ENCODE results near the gene DENND5A. TPM values are rescaled to one million over a fixed set of nuclear protein-coding genes. Genes with fewer than 3 reads are reported as not detected.

DENND5A gene
- total and polyA plus RNA-seq, 10 of the 15 experiments (the other 5 are each of a cell fraction or from before 2014, with no cell fraction given) = 15.6 to 157 (median 85.1) TPM

DNA sequence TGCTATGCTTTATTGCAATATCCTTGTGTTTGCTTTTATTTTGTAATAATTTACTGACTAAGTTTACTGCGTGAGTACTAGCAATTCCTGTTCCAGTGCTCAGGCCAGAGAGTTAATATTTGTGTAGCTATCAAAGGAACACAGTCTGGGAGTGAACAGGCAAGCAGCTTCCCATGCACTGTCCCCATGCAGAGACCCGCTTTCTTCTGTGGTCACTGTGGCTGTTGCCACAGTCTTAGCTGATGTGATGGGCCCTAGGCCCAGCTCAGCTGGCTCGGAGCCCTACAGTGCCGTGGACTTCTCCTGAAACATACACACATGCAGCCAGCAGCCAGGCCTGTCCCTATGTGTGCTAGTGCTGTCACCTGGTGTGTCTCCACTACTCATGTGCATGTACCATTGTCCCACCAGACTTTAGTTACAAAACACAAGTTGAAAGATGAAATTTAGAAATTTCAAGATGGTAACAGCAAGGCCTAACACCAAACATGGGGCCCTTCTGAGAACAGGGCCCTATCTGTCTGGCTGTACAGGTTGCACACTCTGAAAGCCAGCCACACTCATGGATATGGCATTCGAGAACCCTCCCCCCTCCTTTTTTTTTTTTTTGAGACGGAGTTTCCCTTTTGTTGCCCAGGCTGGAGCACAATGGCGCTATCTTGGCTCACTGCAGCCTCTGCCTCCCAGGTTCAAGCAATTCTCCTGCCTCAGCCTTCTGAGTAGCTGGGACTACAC is 161.4 kb downstream of the DENND5A start:
- H3K4me1 ChIP-seq (ENCODE audit: control insufficient read depth, insufficient read depth, low read length) = no peaks in the 10 kb centered on the region
- ChIA-PET CTCF (interaction anchor here (0.5 to 1.0 kb wide), 3 partner anchors 14 to 345 kb away, joined by 3 to 5 read pairs (median 3); no protein-coding TSS in a partner anchor), SMC1A (ENCODE audit: uncharacterized antibody, unreplicated experiment) (no interaction called here), POLR2A (interaction anchor here (0.7 kb wide), 1 partner anchor 557 kb away, joined by 5 read pairs; no protein-coding TSS in a partner anchor), RAD21 (ENCODE audit: unreplicated experiment) (interaction anchor here (0.7 kb wide), 1 partner anchor 88 kb away, joined by 5 read pairs; no protein-coding TSS in a partner anchor)
- ATAC-seq (no peak), DNase-seq (ENCODE audit: low read depth, low spot score) (no peak), FAIRE-seq (no peak)
- H4K20me1 ChIP-seq (ENCODE audit: control insufficient read depth, insufficient read depth) = no peaks in the 10 kb centered on the region
- no peaks in the 10 kb centered on the region for H3K79me2 ChIP-seq (ENCODE audit: control insufficient read depth, insufficient read depth, low read length)
- H3K36me3 ChIP-seq (ENCODE audit: control insufficient read depth in 2 of 2, insufficient read depth in 2 of 2, low read length in 1 of 2) = no peaks in the 10 kb centered on the region
- H3K9me3 ChIP-seq (replicated peaks; ENCODE audit: control insufficient read depth, insufficient read depth, low read length) = no peaks in the 10 kb centered on the region
- in situ Hi-C loops (cut with MboI) (no loop called here), intact Hi-C loops (cut with micrococcal nuclease; ENCODE audit: unreplicated experiment) (no loop called here)
- TF ChIP-seq NR2C2 (IDR thresholded peaks at IDR 0.05; ENCODE audit: borderline replicate concordance, control insufficient read depth, insufficient read length, low read depth) = no peak
- TF ChIP-seq MXI1 (IDR thresholded peaks at IDR 0.05; ENCODE audit: low read depth, low read length) = no peak
- TF ChIP-seq RB1 (IDR thresholded peaks at IDR 0.05; ENCODE audit: borderline replicate concordance) = no peak
- TF ChIP-seq HDAC2 (IDR thresholded peaks at IDR 0.05) = no peak
- no peak for TF ChIP-seq RFX5 (IDR thresholded peaks at IDR 0.05; ENCODE audit: low read depth, low read length)
- TF ChIP-seq BCL11A (IDR thresholded peaks at IDR 0.05; ENCODE audit: low read depth, low read length) = no peak
- no peak overlapping the region for H3K27ac ChIP-seq (ENCODE audit: control insufficient read depth, insufficient read depth)
- WGBS (ENCODE audit: insufficient coverage, insufficient replicate concordance, low lambda C conversion rate, missing lambda C conversion rate) = 53% methylated on average over 6 of the region's 7 CpGs
- no peak overlapping the region for H3K9ac ChIP-seq (ENCODE audit: control insufficient read depth, insufficient read depth, low read length)
- no peak overlapping the region for H2AFZ ChIP-seq (ENCODE audit: control insufficient read depth, low read depth, low read length)
- H3K27me3 ChIP-seq (replicated peaks in 1 of 2; ENCODE audit: control insufficient read depth in 2 of 2, insufficient read depth in 2 of 2, low read length in 1 of 2) = peaks cover 0 to 4% of the 10 kb centered on the region in 2 experiments; a peak in 2 of 4 replicates
- no peak overlapping the region for H3K4me3 ChIP-seq
- BruUV-seq (replicated peaks) = no TSS peak
- no peak overlapping the region for H3K4me2 ChIP-seq (ENCODE audit: control insufficient read depth, insufficient read depth)

DNA sequence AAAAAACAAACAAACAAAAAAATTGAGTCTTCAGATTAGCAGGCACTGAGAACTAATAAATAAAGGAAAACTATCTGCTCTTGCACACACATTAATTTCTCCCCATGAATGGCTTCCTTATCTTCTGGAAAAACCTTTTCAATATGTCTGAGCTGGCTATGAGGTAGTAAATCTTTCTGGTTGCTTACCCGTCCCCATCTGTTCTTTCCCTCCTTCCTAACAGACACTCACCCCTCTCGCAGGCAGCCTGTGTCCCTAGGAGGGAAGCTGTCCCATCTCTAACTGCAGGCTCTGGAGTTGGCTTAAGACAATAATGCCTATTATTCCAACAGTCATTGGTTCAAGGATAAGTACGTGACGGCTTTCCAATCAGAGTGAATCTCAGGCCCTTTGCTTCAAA is 165.5 kb downstream of the DENND5A start:
- no peaks in the 10 kb centered on the region for H4K20me1 ChIP-seq (ENCODE audit: control insufficient read depth, insufficient read depth)
- H3K4me3 ChIP-seq = no peak overlapping the region
- H3K79me2 ChIP-seq (ENCODE audit: control insufficient read depth, insufficient read depth, low read length) = no peaks in the 10 kb centered on the region
- no peaks in the 10 kb centered on the region; a peak in 1 of 4 replicates for H3K27me3 ChIP-seq (replicated peaks in 1 of 2; ENCODE audit: control insufficient read depth in 2 of 2, insufficient read depth in 2 of 2, low read length in 1 of 2)
- in situ Hi-C loops (cut with MboI) = no loop called here
- H2AFZ ChIP-seq (ENCODE audit: control insufficient read depth, low read depth, low read length) = no peak overlapping the region
- intact Hi-C loops (cut with micrococcal nuclease; ENCODE audit: unreplicated experiment) = loop anchor here (5.0 to 10.0 kb wide), 2 partner anchors 33 to 85 kb away; no protein-coding TSS in a partner anchor
- H3K9me3 ChIP-seq (replicated peaks; ENCODE audit: control insufficient read depth, insufficient read depth, low read length) = no peaks in the 10 kb centered on the region
- H3K4me2 ChIP-seq (ENCODE audit: control insufficient read depth, insufficient read depth) = no peak overlapping the region
- no peaks in the 10 kb centered on the region for H3K4me1 ChIP-seq (ENCODE audit: control insufficient read depth, insufficient read depth, low read length)
- no peaks in the 10 kb centered on the region for H3K36me3 ChIP-seq (ENCODE audit: control insufficient read depth in 2 of 2, insufficient read depth in 2 of 2, low read length in 1 of 2)
- no peak overlapping the region for H3K9ac ChIP-seq (ENCODE audit: control insufficient read depth, insufficient read depth, low read length)
- BruUV-seq (replicated peaks) = no TSS peak
- ATAC-seq = no peak
- CTCF ChIA-PET = interaction anchor here (1.0 to 7.8 kb wide), 2 partner anchors 84 kb away, joined by 3 to 107 read pairs; no protein-coding TSS in a partner anchor
- no peak for FAIRE-seq
- 47% methylated on average over 4 of the region's 4 CpGs for WGBS (ENCODE audit: insufficient coverage, insufficient replicate concordance, low lambda C conversion rate, missing lambda C conversion rate)
- SMC1A ChIA-PET (ENCODE audit: uncharacterized antibody, unreplicated experiment) = interaction anchor here (3.1 kb wide), 1 partner anchor 84 kb away, joined by 10 read pairs; no protein-coding TSS in a partner anchor
- no peak for DNase-seq (ENCODE audit: low read depth, low spot score)
- RAD21 ChIA-PET (ENCODE audit: unreplicated experiment) = no interaction called here
- no peak overlapping the region for H3K27ac ChIP-seq (ENCODE audit: control insufficient read depth, insufficient read depth)
- POLR2A ChIA-PET = interaction anchor here (0.6 kb wide), 1 partner anchor 18 kb away, joined by 3 read pairs; no protein-coding TSS in a partner anchor
- TF ChIP-seq, protein P1, sequence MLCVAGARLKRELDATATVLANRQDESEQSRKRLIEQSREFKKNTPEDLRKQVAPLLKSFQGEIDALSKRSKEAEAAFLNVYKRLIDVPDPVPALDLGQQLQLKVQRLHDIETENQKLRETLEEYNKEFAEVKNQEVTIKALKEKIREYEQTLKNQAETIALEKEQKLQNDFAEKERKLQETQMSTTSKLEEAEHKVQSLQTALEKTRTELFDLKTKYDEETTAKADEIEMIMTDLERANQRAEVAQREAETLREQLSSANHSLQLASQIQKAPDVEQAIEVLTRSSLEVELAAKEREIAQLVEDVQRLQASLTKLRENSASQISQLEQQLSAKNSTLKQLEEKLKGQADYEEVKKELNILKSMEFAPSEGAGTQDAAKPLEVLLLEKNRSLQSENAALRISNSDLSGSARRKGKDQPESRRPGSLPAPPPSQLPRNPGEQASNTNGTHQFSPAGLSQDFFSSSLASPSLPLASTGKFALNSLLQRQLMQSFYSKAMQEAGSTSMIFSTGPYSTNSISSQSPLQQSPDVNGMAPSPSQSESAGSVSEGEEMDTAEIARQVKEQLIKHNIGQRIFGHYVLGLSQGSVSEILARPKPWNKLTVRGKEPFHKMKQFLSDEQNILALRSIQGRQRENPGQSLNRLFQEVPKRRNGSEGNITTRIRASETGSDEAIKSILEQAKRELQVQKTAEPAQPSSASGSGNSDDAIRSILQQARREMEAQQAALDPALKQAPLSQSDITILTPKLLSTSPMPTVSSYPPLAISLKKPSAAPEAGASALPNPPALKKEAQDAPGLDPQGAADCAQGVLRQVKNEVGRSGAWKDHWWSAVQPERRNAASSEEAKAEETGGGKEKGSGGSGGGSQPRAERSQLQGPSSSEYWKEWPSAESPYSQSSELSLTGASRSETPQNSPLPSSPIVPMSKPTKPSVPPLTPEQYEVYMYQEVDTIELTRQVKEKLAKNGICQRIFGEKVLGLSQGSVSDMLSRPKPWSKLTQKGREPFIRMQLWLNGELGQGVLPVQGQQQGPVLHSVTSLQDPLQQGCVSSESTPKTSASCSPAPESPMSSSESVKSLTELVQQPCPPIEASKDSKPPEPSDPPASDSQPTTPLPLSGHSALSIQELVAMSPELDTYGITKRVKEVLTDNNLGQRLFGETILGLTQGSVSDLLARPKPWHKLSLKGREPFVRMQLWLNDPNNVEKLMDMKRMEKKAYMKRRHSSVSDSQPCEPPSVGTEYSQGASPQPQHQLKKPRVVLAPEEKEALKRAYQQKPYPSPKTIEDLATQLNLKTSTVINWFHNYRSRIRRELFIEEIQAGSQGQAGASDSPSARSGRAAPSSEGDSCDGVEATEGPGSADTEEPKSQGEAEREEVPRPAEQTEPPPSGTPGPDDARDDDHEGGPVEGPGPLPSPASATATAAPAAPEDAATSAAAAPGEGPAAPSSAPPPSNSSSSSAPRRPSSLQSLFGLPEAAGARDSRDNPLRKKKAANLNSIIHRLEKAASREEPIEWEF (IDR thresholded peaks at IDR 0.05; ENCODE audit: insufficient replicate concordance, low read depth, low read length) = no peak
